Measurements from ENCODE around the gene SLC38A11.

Gene SLC38A11

DNA sequence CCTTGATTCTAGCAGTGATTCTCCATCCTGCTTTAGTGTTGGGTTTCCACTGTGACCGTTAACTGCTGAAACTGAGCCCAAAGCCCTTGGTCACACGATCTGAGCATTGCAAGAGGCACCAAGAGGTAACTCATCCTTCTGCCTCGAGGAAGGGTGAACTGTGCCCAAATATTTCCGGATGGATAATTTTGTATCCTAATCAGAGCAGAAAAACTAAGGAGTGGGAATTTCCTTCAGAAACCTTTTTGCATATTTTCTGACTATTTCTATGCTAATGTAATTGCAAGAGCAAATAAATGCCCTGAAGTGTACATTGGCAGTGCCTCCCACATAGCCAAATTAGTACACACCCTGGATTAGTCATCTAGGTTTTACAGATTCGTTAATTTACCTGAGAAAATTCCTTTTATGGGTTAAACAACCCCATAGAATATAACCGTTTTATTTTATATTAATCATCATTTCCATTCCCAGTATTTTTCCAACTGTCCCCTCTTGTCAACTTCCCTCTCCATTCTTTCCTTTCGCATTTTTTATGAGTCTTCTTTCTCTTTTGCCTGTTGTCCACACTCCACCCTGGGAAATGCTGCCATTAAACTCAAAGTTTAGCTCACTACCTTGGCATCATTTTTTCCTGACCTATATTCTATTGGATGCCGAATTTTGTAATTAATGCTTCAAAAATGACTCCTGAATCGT, 82.0 kb downstream of the SLC38A11 start:
- CTCF ChIA-PET = interaction anchor here (1.0 kb wide), 1 partner anchor 31 kb away, joined by 4 read pairs; no protein-coding TSS in a partner anchor
- POLR2A ChIA-PET = no interaction called here
- no peak overlapping the region for H3K4me3 ChIP-seq (ENCODE audit: low read depth, low read length)
- H3K9me3 ChIP-seq (ENCODE audit: control insufficient read depth, insufficient read depth, low read depth, low read length) = no peaks in the 10 kb centered on the region
- peaks cover 12% of the 10 kb centered on the region; the same call in 1 of the 2 replicates for H3K4me1 ChIP-seq (ENCODE audit: control insufficient read depth, insufficient read depth, low read length)
- H3K27ac ChIP-seq (ENCODE audit: extremely low read depth, low read depth, low read length) = no peak overlapping the region
- H3K36me3 ChIP-seq (ENCODE audit: control insufficient read depth in 2 of 2, insufficient read depth in 1 of 2, low read length in 2 of 2) = no peaks in the 10 kb centered on the region
- 0 out of 2 replicates have a peak, but pooled peaks have one; percentile 11 for TF ChIP-seq ZNF335 (tag by site-specific recombination; conservative IDR thresholded peaks at IDR 0.05)
- peak; percentile 33; the same call in 1 of the 2 replicates for TF ChIP-seq PRDM6 (tag by site-specific recombination; IDR thresholded peaks at IDR 0.05)
- TF ChIP-seq PRDM10 (tag by site-specific recombination; IDR thresholded peaks at IDR 0.05) = peak; percentile 61
- no peak for TF ChIP-seq ZNF624 (tag by site-specific recombination; IDR thresholded peaks at IDR 0.05)
- TF ChIP-seq, protein P1, sequence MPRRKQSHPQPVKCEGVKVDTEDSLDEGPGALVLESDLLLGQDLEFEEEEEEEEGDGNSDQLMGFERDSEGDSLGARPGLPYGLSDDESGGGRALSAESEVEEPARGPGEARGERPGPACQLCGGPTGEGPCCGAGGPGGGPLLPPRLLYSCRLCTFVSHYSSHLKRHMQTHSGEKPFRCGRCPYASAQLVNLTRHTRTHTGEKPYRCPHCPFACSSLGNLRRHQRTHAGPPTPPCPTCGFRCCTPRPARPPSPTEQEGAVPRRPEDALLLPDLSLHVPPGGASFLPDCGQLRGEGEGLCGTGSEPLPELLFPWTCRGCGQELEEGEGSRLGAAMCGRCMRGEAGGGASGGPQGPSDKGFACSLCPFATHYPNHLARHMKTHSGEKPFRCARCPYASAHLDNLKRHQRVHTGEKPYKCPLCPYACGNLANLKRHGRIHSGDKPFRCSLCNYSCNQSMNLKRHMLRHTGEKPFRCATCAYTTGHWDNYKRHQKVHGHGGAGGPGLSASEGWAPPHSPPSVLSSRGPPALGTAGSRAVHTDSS (tag by site-specific recombination; IDR thresholded peaks at IDR 0.05) = no peak
- no peak for TF ChIP-seq ZNF561 (tag by site-specific recombination; IDR thresholded peaks at IDR 0.05; ENCODE audit: borderline replicate concordance)
- no peak for TF ChIP-seq ZBTB6 (tag by site-specific recombination; IDR thresholded peaks at IDR 0.05)
- TF ChIP-seq GLIS1 (tag by site-specific recombination; IDR thresholded peaks at IDR 0.05) = peak; percentile 18; the same call in 1 of the 2 replicates
- TF ChIP-seq ZNF660 (tag by site-specific recombination; IDR thresholded peaks at IDR 0.05) = peak; percentile 83

GRCh38 chr2:164871404-164871803, 83.9 kb downstream of the SLC38A11 start:
- Histone ChIP-seq H3K36me3 (ENCODE audit: control insufficient read depth in 2 of 2, insufficient read depth in 1 of 2, low read length in 2 of 2) (no peaks in the 10 kb centered on the region), H3K27ac (ENCODE audit: extremely low read depth, low read depth, low read length) (no peak overlapping the region), H3K4me1 (ENCODE audit: control insufficient read depth, insufficient read depth, low read length) (peaks cover 15% of the 10 kb centered on the region; the same call in 1 of the 2 replicates), H3K9me3 (ENCODE audit: control insufficient read depth, insufficient read depth, low read depth, low read length) (no peaks in the 10 kb centered on the region), H3K4me3 (ENCODE audit: low read depth, low read length) (no peak overlapping the region)
- TF ChIP-seq ZNF48 (tag by site-specific recombination; IDR thresholded peaks at IDR 0.05) (no peak), ZNF558 (tag by site-specific recombination; IDR thresholded peaks at IDR 0.05) (no peak), GLIS1 (tag by site-specific recombination; IDR thresholded peaks at IDR 0.05) (no peak), ZNF274 (IDR thresholded peaks at IDR 0.05; ENCODE audit: low read length) (no peak), ZNF274 (tag by site-specific recombination; IDR thresholded peaks at IDR 0.05; ENCODE audit: borderline replicate concordance) (no peak), BCL11B (tag by site-specific recombination; IDR thresholded peaks at IDR 0.05; ENCODE audit: low read depth) (no peak), CTCF (tag by site-specific recombination; IDR thresholded peaks at IDR 0.05) (no peak), ZNF785 (tag by site-specific recombination; IDR thresholded peaks at IDR 0.05) (no peak), TRIM28 (IDR thresholded peaks at IDR 0.05; ENCODE audit: borderline replicate concordance, low read length) (no peak)
- TF ChIP-seq, protein P2, sequence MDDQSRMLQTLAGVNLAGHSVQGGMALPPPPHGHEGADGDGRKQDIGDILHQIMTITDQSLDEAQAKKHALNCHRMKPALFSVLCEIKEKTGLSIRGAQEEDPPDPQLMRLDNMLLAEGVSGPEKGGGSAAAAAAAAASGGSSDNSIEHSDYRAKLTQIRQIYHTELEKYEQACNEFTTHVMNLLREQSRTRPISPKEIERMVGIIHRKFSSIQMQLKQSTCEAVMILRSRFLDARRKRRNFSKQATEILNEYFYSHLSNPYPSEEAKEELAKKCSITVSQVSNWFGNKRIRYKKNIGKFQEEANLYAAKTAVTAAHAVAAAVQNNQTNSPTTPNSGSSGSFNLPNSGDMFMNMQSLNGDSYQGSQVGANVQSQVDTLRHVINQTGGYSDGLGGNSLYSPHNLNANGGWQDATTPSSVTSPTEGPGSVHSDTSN (CRISPR knock-in tag; IDR thresholded peaks at IDR 0.05) = no peak
- ChIA-PET CTCF (no interaction called here), POLR2A (no interaction called here)
